Stomach (tissue), 9 donors: ENCODE data around the gene TBX10. TPM values are rescaled to one million over a fixed set of nuclear protein-coding genes. Genes with fewer than 3 reads are reported as not detected.
A peak's percentile ranks its signal among the peaks of the same experiment; 100 is the strongest.

Experiments
- DNase-seq, 2 donors: peaks; one replicate each; pipeline versions ENCODE4 v3.0.0 to v3.0.0-alpha.2; 2013 to 2019
- H3K27ac ChIP-seq, 5 donors: fragments of 200-600 bp in 4 of 5; sonication (generic) in 4 of 5; one replicate each; pipeline ENCODE4 v1.5.1; 2013 to 2019; ENCODE audit warnings: mild to moderate bottlenecking in 1 of 5, moderate library complexity in 1 of 5
- H3K27me3 ChIP-seq, 3 donors: fragments of 200-600 bp; sonication (generic); one replicate each; pipeline ENCODE4 v1.5.1; 2017 to 2019; ENCODE audit warnings: mixed run types in 1 of 3
- H3K36me3 ChIP-seq, 4 donors: fragments of 200-600 bp; sonication (generic); 1 replicate in 3 of 4; 2 replicates in 1 of 4; pipeline ENCODE4 v1.5.1; 2016 to 2019
- H3K4me1 ChIP-seq, 4 donors: fragments of 200-600 bp; sonication (generic); one replicate each; pipeline ENCODE4 v1.5.1; 2016 to 2019
- H3K4me3 ChIP-seq, 4 donors: fragments of 200-600 bp; sonication (generic) in 3 of 4; one replicate each; pipeline ENCODE4 v1.5.1; 2016 to 2019; ENCODE audit warnings: mild to moderate bottlenecking in 1 of 4
- H3K9me3 ChIP-seq, 4 donors: fragments of 200-600 bp; sonication (generic); one replicate each; pipeline ENCODE4 v1.5.1; 2016 to 2019
- EP300 ChIP-seq: sonication (generic); formaldehyde crosslinking; IDR thresholded peaks from one replicate; pipeline ENCODE4 v1.6.1; 2017; ENCODE audit warnings: antibody characterized with exemption
- POLR2A ChIP-seq, 4 donors: fragments of 450-650 bp; IDR thresholded peaks; one replicate each; pipeline ENCODE4 v1.6.1; 2016; ENCODE audit warnings: antibody characterized with exemption in 4 of 4, control low read depth in 2 of 4, mild to moderate bottlenecking in 1 of 4, moderate library complexity in 1 of 4
- POLR2AphosphoS5 ChIP-seq, 3 donors: sonication (generic); formaldehyde crosslinking; IDR thresholded peaks; one replicate each; pipeline ENCODE4 v1.6.1; 2016; ENCODE audit warnings: antibody characterized with exemption in 3 of 3
- WGBS, 5 donors: extraction: QIAGEN DNeasy Blood & Tissue Kit in 3 of 5; methylation state at CpG; one replicate each; pipeline versions ENCODE4 v1.1.5 to v1.1.7; 2013 to 2018; 5-methylcytosine and 5-hydroxymethylcytosine counted together
- intact Hi-C: fragments of 100-400 bp; cut with DNase I; formaldehyde crosslinking; loops from one replicate; pipeline ENCODE4 v1.15.1; 2023; ENCODE audit warnings: low total_unique reads
- polyA plus RNA-seq, 3 donors: library from polyadenylated mRNA; stranded (reverse); fragments of 200-250 nt; gene quantifications; one replicate each; pipeline ENCODE4 v1.2.3, GENCODE V29; 2013
- total RNA-seq, 5 donors: library from RNA; depleted of rRNA; stranded (reverse); fragments of >200 nt; gene quantifications; one replicate each; pipeline versions ENCODE4 v1.1.0 to v1.2.3, GENCODE V29; 2014 to 2016
- TF ChIP-seq, protein P1 (sequence below), 7 experiments: fragments of 450-650 bp in 4 of 7; fragments of 200-600 bp in 3 of 7; sonication (generic) in 3 of 7; IDR thresholded peaks; one replicate each; pipeline ENCODE4 v1.5.1; 2016 to 2019; ENCODE audit warnings: antibody characterized with exemption in 7 of 7, control low read depth in 2 of 7, mild to moderate bottlenecking in 1 of 7
- donor health status: healthy with polysubstance abuse.
- donor health status: Bipolar disorder and iron deficiency.
- donor health status: healthy.

The TBX10 gene
- total and polyA plus RNA-seq, 8 donors = not detected

DNA sequence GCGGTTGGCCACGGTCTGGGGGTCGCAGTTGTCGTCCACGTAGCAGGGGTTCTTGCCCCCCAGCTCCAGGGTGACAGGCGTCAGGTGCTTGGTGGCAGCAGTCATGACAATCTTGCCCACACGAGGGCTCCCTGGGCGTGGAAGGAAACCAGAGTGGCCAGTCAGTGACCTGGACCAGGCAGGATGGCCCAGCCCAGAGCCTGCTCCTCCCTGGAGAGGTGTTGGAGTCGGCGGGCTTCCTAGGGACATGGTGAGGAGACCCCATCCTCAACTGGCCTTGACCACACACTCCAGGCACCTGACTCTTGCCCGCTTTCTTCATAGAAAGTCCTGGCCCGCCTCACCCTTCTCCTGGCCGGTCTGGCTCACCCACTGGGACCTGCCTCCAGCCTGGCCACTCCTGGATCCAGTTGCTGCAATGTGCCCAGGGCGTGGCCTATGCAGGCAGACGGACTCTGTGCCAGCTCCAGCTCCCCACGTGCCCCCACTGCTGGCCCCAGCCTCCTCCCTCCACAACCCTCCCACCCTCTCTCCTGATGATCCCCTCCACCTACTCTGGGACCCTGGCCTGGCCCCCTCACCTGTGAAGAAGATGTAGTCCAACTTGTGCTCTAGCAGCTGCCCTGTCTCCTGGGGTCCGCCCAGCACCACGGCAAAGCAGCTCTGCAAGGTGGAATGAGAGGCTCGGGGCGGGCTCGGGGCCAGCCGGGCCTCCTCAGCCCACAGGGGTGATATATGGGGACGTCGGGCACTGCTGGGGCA is 26.2 kb upstream of the TBX10 start:
- Histone ChIP-seq H3K4me3 (no peak overlapping the region), H3K36me3 (no peaks in the 10 kb centered on the region), H3K27me3 (peaks cover 0 to 4% (median 0%) of the 10 kb centered on the region in 3 donors), H3K9me3 (no peaks in the 10 kb centered on the region), H3K27ac (no peak overlapping the region), H3K4me1 (no peaks in the 10 kb centered on the region)
- 49 to 71% (median 64%) methylated on average over 18 to 24 of the region's 24 CpGs for WGBS, 5 donors
- no peak for TF ChIP-seq POLR2A (IDR thresholded peaks at IDR 0.05)
- TF ChIP-seq, protein P1, sequence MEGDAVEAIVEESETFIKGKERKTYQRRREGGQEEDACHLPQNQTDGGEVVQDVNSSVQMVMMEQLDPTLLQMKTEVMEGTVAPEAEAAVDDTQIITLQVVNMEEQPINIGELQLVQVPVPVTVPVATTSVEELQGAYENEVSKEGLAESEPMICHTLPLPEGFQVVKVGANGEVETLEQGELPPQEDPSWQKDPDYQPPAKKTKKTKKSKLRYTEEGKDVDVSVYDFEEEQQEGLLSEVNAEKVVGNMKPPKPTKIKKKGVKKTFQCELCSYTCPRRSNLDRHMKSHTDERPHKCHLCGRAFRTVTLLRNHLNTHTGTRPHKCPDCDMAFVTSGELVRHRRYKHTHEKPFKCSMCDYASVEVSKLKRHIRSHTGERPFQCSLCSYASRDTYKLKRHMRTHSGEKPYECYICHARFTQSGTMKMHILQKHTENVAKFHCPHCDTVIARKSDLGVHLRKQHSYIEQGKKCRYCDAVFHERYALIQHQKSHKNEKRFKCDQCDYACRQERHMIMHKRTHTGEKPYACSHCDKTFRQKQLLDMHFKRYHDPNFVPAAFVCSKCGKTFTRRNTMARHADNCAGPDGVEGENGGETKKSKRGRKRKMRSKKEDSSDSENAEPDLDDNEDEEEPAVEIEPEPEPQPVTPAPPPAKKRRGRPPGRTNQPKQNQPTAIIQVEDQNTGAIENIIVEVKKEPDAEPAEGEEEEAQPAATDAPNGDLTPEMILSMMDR (IDR thresholded peaks at IDR 0.05) = peak in 5 of 7 experiments; percentile 21 to 64 (median 46)
- intact Hi-C loops = no loop called here
- DNase-seq = peak; percentile 58 to 78

DNA sequence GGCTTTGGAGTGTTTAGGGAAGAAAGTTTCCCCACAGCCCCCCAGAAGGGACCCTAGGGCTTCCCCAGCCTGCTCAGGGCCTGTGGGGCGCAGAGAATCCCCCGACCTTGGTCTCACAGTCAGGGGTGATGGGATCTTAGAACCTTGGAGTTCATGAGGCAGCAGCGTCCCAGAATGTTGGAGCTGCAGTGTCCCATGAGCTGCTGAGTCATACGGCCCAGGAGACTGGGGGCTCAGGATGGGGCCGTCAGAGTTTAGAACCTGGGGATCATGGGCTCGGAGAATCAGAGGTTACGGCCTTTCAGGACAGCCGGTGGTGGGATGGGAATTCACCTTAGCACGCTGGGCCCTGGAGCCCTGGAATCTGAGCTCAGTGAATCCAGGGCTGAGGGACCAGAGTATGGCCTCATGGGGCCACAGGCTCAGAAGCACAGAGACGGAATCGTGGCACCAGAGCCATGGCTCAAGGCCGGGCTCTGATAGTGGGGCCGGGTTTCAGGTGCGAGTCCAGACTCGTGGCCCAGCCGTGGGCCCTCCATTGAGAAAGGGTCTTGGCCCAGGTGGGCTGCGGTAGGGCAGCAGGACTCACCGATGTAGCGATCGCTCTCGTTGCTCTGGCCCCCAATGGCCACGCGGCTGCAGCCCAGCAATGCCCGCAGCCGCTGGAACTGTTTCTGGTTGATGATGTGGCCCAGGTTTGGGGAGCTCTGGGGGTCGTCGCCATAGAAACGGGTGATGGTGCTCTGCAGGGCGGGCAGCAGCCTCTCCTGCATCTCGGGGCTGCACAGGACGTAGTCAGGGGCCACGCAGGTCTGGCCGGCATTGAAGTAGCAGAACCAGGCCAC is 25.4 kb upstream of the TBX10 start:
- no peak for DNase-seq
- H3K9me3 ChIP-seq = no peaks in the 10 kb centered on the region
- H3K27ac ChIP-seq = no peak overlapping the region
- 81 to 89% (median 86%) methylated on average over 19 to 33 of the region's 33 CpGs for WGBS, 5 donors
- no peaks in the 10 kb centered on the region for H3K27me3 ChIP-seq
- H3K4me3 ChIP-seq = no peak overlapping the region
- intact Hi-C loops = no loop called here
- TF ChIP-seq EP300 (no peak), POLR2A (IDR thresholded peaks at IDR 0.05) (no peak), POLR2AphosphoS5 (IDR thresholded peaks at IDR 0.05) (no peak)
- TF ChIP-seq, protein P1 (IDR thresholded peaks at IDR 0.05) = no peak
- no peaks in the 10 kb centered on the region for H3K4me1 ChIP-seq
- no peaks in the 10 kb centered on the region for H3K36me3 ChIP-seq

DNA sequence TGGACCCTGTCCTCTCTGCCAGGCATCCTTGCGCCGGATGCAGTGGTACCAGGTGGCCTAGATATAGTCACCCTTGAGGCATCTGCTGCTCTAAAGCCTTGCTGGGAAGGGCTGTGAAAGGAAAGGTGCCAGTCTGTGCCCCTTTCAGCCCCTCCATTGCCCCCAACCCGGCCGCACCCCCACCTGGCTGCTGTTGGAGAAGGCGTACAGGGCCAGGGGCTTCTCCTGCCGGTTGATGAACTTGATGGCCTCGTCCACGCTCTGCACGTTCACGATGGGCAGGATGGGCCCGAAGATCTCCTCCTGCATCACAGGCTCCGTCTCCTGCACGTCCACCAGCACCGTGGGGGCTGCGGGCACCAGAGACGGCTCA is 24.6 kb upstream of the TBX10 start:
- peaks cover 0 to 2% (median under 1%) of the 10 kb centered on the region in 4 donors for H3K4me1 ChIP-seq
- H3K4me3 ChIP-seq = no peak overlapping the region
- no peaks in the 10 kb centered on the region for H3K36me3 ChIP-seq
- intact Hi-C loops = no loop called here
- TF ChIP-seq EP300 = no peak
- TF ChIP-seq, protein P1 (IDR thresholded peaks at IDR 0.05) = no peak
- no peak for TF ChIP-seq POLR2AphosphoS5 (IDR thresholded peaks at IDR 0.05)
- TF ChIP-seq POLR2A (IDR thresholded peaks at IDR 0.05) = no peak
- DNase-seq = no peak
- no peaks in the 10 kb centered on the region for H3K27me3 ChIP-seq
- no peaks in the 10 kb centered on the region for H3K9me3 ChIP-seq
- 86 to 92% (median 90%) methylated on average over 14 to 16 of the region's 16 CpGs for WGBS, 5 donors
- no peak overlapping the region for H3K27ac ChIP-seq

DNA sequence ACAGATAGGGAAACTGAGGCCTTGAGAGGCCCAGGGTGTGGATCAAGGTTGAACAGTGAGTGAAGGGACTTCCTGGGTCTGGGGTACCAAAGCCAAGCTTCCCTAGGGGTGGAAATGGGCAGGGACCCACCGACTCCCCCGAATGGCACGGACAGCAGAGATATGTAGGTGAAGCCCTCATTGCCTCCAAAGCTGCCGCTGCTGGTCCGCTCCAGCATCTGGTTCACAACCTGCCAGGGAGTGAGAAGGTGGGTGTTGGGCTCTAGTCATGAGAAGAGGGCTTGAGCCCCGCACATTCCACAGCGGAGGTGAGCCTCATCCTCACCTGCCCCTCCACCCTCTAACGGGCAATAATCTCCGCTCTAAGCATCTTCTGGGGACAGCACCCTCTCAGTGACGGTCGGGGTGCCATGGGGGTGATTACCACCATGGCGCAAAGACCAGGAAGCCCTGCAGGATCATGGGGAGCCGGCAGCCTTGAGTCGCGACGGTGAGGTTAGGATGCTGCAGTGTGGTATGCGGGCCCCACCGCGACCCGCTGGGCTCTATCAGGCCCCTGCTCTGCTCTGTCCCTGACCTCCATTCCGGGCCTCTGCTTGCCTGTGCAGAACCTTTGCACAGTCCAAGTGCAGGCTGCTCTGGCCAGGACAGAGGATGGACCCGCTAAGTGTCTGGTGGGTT is 24.1 kb upstream of the TBX10 start:
- no peak for DNase-seq
- H3K4me3 ChIP-seq = no peak overlapping the region
- intact Hi-C loops = no loop called here
- H3K27ac ChIP-seq = no peak overlapping the region
- H3K27me3 ChIP-seq = no peaks in the 10 kb centered on the region
- H3K36me3 ChIP-seq = no peaks in the 10 kb centered on the region
- WGBS, 5 donors = 88 to 94% (median 90%) methylated on average over 19 to 22 of the region's 22 CpGs
- H3K9me3 ChIP-seq = no peaks in the 10 kb centered on the region
- no peak for TF ChIP-seq EP300
- TF ChIP-seq, protein P1 (IDR thresholded peaks at IDR 0.05) = no peak
- TF ChIP-seq POLR2AphosphoS5 (IDR thresholded peaks at IDR 0.05) = no peak
- no peak for TF ChIP-seq POLR2A (IDR thresholded peaks at IDR 0.05)
- peaks cover 0 to 8% (median 3%) of the 10 kb centered on the region in 4 donors for H3K4me1 ChIP-seq
